Measurements from ENCODE around the gene CMKLR1. TPM values are rescaled to one million over a fixed set of nuclear protein-coding genes. Genes with fewer than 3 reads are reported as not detected.

The CMKLR1 gene
- total RNA-seq, 1 experiment from 2014 or later, result 0.66 TPM

DNA sequence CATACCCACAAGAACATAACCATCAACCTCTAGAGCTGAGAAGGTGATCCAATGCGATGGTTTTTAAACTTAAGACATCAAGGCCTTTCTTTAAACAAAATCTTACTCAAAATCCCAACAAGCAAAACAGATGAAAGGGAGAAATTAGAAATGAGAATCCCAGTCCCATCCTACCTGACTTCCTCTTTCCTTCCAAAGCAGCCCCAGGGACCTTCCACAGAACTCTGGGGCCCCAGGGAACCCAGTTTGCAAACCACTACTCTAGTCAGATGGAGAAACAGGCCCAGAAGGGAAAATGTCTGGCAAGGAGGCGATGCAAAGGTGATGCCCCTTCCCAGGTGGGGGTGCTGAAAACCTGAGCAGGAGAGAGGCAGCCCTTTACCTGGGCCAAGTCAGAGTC is 29.0 kb upstream of the CMKLR1 start:
- Histone ChIP-seq H2AK5ac (ENCODE audit: insufficient read length, low read length) (no peak overlapping the region), H4K8ac (replicated peaks; ENCODE audit: insufficient read length, low read depth, low read length) (no peak overlapping the region), H3K14ac (ENCODE audit: insufficient read depth, low read length) (no peak overlapping the region), H3K79me1 (ENCODE audit: insufficient read depth, low read depth, low read length, poor library complexity, severe bottlenecking) (no peaks in the 10 kb centered on the region), H2BK20ac (ENCODE audit: low read depth, low read length, poor library complexity, severe bottlenecking) (no peak overlapping the region), H3K4me1 (ENCODE audit: insufficient read depth, low read length) (no peaks in the 10 kb centered on the region), H2BK12ac (ENCODE audit: insufficient read length, low read depth, low read length) (no peak overlapping the region), H3K27ac (ENCODE audit: insufficient read length, low read depth, low read length) (no peak overlapping the region), H3K23me2 (ENCODE audit: insufficient read length, low read depth, low read length, poor library complexity, severe bottlenecking) (no peaks in the 10 kb centered on the region), H3K79me2 (ENCODE audit: insufficient read depth, low read length) (no peaks in the 10 kb centered on the region; the same call in 1 of the 2 replicates), H2BK15ac (ENCODE audit: low read depth, low read length) (no peak overlapping the region), H2BK120ac (ENCODE audit: low read depth, low read length, poor library complexity, severe bottlenecking) (no peak overlapping the region), H4K20me1 (ENCODE audit: control insufficient read depth, insufficient read depth, insufficient read length) (peaks cover 2% of the 10 kb centered on the region), H3K9ac (ENCODE audit: extremely low read depth, insufficient read length, low read length) (no peak overlapping the region), H3K56ac (ENCODE audit: insufficient read length, low read depth, low read length) (no peak overlapping the region), H3K23ac (ENCODE audit: insufficient read length, low read depth, low read length) (no peak overlapping the region), H3T11ph (ENCODE audit: low read length) (no peak overlapping the region), H4K91ac (ENCODE audit: insufficient read length, low read depth, low read length) (no peak overlapping the region), H3K4me2 (ENCODE audit: insufficient read depth, insufficient read length, low read length) (no peak overlapping the region), H3K27me3 (ENCODE audit: insufficient read depth, low read length) (no peaks in the 10 kb centered on the region), H3K18ac (ENCODE audit: insufficient read length, low read depth, low read length) (no peak overlapping the region), H3K9me3 (ENCODE audit: control insufficient read depth, low read depth, low read length) (peaks cover under 1% of the 10 kb centered on the region), H4K5ac (ENCODE audit: insufficient read length, low read depth, low read length) (no peak overlapping the region), H2BK5ac (ENCODE audit: insufficient read length, low read length) (no peak overlapping the region), H3K4ac (ENCODE audit: low read depth, low read length) (no peak overlapping the region), H2AFZ (ENCODE audit: low read length) (no peak overlapping the region)
- no peak overlapping the region for H3K27ac Mint-ChIP-seq
- peaks cover 6% of the 10 kb centered on the region in 2 experiments for H3K9me3 Mint-ChIP-seq
- no CpG with 5 or more reads among the region's 2 CpGs for WGBS (ENCODE audit: extremely low coverage, insufficient read length, low lambda C conversion rate)
- H3K4me3 Mint-ChIP-seq, result no peak overlapping the region
- DNase-seq, result no peak
- peaks cover 0 to 7% (median 0%) of the 10 kb centered on the region in 3 experiments; a peak in 2 of 7 replicates for H3K36me3 Mint-ChIP-seq (ENCODE audit: insufficient read depth in 1 of 3, low read depth in 3 of 3)
- H3K27me3 Mint-ChIP-seq (ENCODE audit: low read depth), result no peaks in the 10 kb centered on the region
- no peaks in the 10 kb centered on the region for H3K4me1 Mint-ChIP-seq
- TF ChIP-seq, protein P1, sequence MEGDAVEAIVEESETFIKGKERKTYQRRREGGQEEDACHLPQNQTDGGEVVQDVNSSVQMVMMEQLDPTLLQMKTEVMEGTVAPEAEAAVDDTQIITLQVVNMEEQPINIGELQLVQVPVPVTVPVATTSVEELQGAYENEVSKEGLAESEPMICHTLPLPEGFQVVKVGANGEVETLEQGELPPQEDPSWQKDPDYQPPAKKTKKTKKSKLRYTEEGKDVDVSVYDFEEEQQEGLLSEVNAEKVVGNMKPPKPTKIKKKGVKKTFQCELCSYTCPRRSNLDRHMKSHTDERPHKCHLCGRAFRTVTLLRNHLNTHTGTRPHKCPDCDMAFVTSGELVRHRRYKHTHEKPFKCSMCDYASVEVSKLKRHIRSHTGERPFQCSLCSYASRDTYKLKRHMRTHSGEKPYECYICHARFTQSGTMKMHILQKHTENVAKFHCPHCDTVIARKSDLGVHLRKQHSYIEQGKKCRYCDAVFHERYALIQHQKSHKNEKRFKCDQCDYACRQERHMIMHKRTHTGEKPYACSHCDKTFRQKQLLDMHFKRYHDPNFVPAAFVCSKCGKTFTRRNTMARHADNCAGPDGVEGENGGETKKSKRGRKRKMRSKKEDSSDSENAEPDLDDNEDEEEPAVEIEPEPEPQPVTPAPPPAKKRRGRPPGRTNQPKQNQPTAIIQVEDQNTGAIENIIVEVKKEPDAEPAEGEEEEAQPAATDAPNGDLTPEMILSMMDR (conservative IDR thresholded peaks at IDR 0.05), result no peak

Measured in H9 (cell line).